ENCODE data around the gene SEC16A. TPM values are rescaled to one million over a fixed set of nuclear protein-coding genes. Genes with fewer than 3 reads are reported as not detected.

Gene SEC16A
- polyA plus RNA-seq, 3 donors = 63.2 to 66.9 (median 63.5) TPM

DNA sequence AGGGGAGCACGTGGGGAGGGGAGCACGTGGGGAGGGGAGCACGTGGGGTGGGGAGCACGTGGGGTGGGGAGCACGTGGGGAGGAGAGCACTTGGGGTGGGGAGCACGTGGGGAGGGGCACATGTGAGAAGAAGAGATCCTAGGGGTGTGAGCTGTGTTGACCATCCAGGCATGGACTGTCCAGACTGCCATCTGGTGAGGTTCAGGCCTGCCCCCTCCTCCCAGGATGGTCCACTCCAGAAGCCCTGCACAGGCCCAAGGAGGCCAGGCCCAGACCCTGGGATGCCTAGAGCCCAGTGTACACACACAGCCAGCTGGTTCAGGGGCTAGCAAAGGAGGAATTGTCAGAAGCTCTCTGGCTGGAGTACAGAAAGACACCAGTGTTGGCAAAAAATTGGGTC lies 85.2 kb downstream of the SEC16A start:
- DNase-seq (ENCODE audit: extremely low read depth in 1 of 11, low read depth in 9 of 11, low spot score in 4 of 11) = no peak

DNA sequence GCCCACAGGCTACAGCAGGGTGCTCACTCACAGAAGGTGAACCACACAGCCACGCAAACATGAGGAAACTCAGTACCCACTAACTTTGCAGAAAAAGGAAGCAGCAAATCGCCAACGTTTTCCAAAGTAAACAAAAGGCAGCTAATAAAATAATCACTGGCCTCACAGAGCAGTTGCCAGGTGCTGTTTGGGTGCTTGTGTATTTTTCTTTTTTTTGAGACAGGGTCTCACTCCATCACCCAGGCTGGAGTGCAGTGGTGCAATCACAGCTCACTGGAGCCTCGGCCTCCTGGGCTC lies 86.7 kb downstream of the SEC16A start:
- no peak for DNase-seq (ENCODE audit: extremely low read depth in 1 of 11, low read depth in 9 of 11, low spot score in 4 of 11)

DNA sequence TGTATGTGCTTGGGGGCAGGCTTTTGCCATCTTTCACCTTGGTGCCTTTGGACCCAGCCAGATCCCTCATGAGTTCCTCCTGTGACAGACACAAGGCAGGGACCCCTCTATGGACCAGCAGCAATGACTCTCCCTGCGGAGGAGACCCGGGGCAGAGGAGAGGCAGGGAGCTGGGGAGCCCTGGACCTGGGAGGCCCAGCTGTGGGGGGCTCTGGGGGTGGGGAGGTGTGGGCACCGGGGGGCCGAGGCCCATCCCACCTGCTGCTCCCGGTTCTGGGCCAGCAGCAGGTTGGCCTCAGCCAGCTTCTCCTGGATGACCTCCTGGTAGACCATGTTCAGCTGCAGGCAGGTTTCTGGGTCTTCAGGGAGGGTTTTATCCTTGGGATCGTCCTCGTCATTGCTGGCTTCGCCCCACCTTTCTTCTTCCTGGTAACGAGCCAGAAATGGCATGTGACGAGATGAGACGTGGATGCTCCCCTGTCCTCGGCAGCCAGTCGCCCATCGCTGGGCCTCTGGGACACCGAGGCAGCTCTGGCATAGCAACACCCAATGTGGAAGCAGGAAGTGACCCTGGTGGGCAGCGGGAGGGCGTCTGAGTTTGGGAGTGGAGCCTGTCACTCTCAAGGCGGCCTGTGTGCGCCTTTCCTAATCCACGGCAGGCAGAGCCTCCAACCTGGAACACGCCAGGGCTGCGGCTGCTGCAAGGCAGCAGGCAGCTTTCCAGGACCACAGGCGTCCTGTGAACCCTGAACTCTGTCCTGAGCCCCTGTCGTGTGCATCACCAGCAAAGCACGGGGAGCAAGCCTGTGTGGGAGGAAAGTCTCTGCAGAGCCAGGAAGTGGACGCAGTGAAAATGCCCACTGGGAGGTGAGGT lies 87.3 kb downstream of the SEC16A start:
- no peak for DNase-seq (ENCODE audit: extremely low read depth in 1 of 11, low read depth in 9 of 11, low spot score in 4 of 11)

DNA sequence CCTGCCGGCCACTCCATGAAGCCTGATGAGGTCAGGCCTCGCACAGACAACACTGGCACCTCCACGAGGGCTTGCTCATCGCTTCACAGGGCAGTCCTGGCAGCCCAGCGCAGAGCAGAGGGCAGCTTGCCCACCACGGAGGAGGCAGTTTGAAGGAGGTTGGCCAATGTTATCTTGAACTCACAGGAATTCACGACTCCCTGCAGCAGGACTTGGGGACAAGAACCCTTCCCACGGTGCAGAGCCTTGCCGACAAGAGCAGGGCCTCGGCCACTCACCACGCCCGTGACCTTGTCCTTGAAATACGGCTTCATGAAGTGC lies 87.9 kb downstream of the SEC16A start:
- no peak for DNase-seq (ENCODE audit: extremely low read depth in 1 of 11, low read depth in 9 of 11, low spot score in 4 of 11)

DNA sequence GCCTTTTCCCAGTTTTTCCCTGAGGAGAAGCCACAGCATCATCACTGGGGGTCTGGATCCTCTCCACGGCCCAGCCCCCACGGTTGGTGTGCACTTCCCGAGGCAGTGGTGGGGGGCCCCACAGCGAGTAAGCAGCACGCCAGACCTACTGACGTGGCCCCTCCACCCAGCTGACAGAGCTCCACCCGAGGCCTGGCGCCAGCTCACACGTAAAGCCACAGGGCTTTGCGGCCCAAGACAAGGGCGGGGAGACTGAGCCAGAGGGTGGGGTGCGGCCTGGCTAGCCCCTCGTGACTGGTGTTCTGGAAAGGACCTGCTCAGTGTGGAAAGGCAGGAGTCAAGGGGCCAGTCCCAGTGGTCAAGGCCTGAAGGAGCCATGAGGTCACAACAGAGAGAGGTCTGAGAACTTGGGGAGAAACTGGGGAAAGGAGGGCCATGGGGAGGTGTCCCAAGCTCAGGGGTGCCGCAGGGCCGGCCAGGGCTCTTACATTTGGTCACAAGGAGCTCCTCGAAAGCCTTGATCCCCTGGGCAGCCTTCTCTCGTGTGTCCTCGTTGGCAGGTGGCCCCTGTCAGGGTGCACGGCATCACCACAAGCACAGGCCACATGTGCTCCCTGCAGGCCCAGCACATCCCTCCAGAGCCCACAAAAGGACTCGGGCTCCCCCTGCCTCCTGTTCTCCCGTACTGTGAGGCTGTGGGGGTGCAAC lies 88.4 kb downstream of the SEC16A start:
- no peak for DNase-seq (ENCODE audit: extremely low read depth in 1 of 11, low read depth in 9 of 11, low spot score in 4 of 11)

DNA sequence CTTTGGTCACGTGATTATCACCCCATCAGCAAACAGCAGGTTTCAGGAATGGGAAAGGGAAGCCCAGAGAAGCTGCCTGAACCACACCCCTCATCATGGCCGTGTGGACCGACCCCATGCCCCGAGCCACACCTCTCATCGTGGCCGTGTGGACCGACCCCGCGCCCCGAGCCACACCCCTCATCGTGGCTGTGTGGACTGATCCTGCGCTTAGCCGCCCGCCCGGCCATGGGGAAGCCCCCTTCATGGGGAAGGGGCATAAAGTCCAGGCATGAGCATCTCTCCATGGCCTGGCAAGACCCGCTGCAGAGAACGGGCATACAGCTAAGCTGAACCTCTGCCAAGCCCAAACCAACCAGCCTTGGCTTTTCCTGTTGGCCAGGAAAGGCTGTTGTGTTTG lies 89.3 kb downstream of the SEC16A start:
- no peak for DNase-seq (ENCODE audit: extremely low read depth in 1 of 11, low read depth in 9 of 11, low spot score in 4 of 11)

DNA sequence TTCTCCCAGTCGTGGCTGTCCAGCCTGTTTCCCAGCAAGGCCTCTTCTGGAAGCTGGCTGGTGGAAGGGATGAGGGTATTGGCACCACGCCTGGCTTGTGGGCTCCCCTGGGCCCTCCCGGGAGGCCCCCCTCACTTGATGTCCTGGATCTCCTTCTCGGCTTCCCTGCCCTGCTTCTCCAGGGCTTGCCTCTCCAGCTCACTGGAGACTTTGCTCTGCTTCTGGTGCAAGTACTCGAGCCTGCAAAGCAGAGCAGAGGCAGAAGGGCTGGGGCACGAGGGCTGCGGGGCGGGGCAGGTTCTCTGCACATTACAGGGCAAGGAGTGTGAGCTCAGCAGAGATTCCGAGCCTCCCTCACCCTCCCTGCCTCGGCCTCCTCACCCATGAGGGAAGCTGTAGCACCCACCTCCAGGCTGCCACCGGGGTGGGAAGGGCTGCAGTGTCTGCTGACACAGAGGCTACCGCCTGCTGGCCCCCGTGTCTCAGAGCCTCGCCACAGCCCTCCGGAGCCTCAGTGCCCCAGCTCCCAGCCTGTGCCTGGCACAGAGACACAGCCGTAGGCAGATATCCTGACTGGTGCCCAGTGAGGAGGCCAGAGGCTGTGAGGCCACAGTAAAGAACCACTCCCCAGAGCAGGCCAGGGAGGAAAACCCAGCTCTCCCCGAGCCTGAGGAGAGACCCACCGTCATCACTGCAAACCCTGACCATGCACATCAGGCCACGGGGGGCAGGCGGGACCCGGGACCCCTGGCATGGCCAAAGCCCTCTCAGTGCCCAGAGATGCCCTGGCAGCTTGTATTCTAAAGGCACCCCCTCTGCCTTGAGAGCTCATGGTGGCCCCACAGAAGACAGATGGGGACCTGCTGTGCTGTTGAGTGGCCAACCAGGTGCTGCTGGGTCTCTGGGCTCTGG lies 90.0 kb downstream of the SEC16A start:
- DNase-seq (ENCODE audit: extremely low read depth in 1 of 11, low read depth in 9 of 11, low spot score in 4 of 11) = no peak

DNA sequence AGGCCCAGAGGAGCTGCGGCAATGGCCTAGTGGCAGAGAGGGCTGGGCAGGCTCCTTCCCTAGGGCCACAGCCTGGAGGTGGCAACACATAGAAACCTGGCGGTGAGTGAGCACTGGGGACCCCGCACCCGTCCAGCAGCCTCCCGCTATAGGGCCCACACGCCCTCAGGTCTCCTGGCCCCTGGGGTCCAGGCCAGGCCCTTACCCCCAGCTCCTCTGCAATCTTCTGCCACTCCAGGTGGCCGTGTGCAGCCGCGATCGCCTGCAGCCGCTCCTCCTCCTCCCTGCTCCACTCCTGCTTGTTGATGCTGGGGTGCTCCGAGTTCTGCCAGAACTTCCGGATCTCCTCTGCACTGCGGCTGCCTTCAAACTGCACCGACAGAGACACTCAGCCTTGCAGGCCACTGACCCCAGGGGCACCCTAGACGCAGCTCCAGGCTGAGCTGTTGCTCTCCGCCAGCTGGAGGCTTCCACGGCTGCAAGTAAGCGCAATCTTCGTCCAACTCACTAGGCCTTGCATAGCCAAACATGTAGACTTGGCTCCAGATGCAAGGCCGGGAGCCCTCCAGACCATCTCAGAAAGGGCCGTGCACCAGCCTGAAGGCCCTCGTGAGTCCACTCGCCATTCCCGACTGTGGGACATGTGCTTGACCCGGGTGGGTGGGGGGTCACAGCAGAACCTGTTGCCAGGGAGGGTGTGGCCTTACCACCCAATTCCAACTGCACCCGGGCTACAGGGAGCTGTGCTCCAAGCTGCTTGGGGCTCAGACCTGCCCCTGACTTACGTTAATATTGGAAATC lies 90.9 kb downstream of the SEC16A start:
- no peak for DNase-seq (ENCODE audit: extremely low read depth in 1 of 11, low read depth in 9 of 11, low spot score in 4 of 11)

Other genes with a start within 250 kb of the SEC16A start
- gene QSOX2, start 237.2 kb downstream of the SEC16A start, polyA plus RNA-seq (ENCODE audit: insufficient read length in 3 of 3) = 10 to 100 TPM; 16.6 to 19.0 (median 18.8) TPM
- 1 to 10 TPM; 1.7 to 4.5 (median 2.3) TPM for gene CCDC187, start 178.9 kb downstream of the SEC16A start, polyA plus RNA-seq (ENCODE audit: insufficient read length in 3 of 3)
- 10 to 100 TPM; 28.2 to 48.1 (median 47.2) TPM for gene GPSM1, start 155.5 kb downstream of the SEC16A start, polyA plus RNA-seq (ENCODE audit: insufficient read length in 3 of 3)
- 10 to 100 TPM; 10.3 to 14.7 (median 14.6) TPM for gene DNLZ, start 119.3 kb downstream of the SEC16A start, polyA plus RNA-seq (ENCODE audit: insufficient read length in 3 of 3)
- gene CARD9, start 109.4 kb downstream of the SEC16A start, polyA plus RNA-seq (ENCODE audit: insufficient read length in 3 of 3) = 1 to 10 TPM; 1.3 to 3.2 (median 3.0) TPM
- gene SNAPC4, start 82.9 kb downstream of the SEC16A start, polyA plus RNA-seq (ENCODE audit: insufficient read length in 3 of 3) = 10 to 100 TPM; 10.0 to 14.8 (median 13.6) TPM
- gene ENTR1, start 72.4 kb downstream of the SEC16A start, polyA plus RNA-seq (ENCODE audit: insufficient read length in 3 of 3) = 10 to 100 TPM; 45.3 to 60.6 (median 48.1) TPM
- gene PMPCA, start 72.4 kb downstream of the SEC16A start, polyA plus RNA-seq (ENCODE audit: insufficient read length in 3 of 3) = 10 to 100 TPM; 55.7 to 67.3 (median 61.1) TPM
- 10 to 100 TPM; 11.6 to 17.0 (median 16.9) TPM for gene INPP5E, start 43.2 kb downstream of the SEC16A start, polyA plus RNA-seq (ENCODE audit: insufficient read length in 3 of 3)
- 10 to 100 TPM; 23.6 to 40.9 (median 36.2) TPM for gene NOTCH1, start 63.0 kb upstream of the SEC16A start, polyA plus RNA-seq (ENCODE audit: insufficient read length in 3 of 3)
- 10 to 100 TPM; 43.8 to 79.8 (median 74.3) TPM for gene EGFL7, start 179.9 kb upstream of the SEC16A start, polyA plus RNA-seq (ENCODE audit: insufficient read length in 3 of 3)
- 10 to 100 TPM; 31.5 to 51.9 (median 50.0) TPM for gene AGPAT2, start 204.4 kb upstream of the SEC16A start, polyA plus RNA-seq (ENCODE audit: insufficient read length in 3 of 3)
- gene DIPK1B, start 229.5 kb upstream of the SEC16A start, polyA plus RNA-seq (ENCODE audit: insufficient read length in 3 of 3) = 10 to 100 TPM; 27.0 to 41.9 (median 38.8) TPM